ENCODE results near the gene DCDC1.
A peak's percentile ranks its signal among the peaks of the same experiment; 100 is the strongest.
"Not testable (repeated sequence)": the region's sequence is repeated elsewhere in the genome, so short reads cannot be mapped to it uniquely, and the experiment has no call there.

DCDC1 gene

DNA sequence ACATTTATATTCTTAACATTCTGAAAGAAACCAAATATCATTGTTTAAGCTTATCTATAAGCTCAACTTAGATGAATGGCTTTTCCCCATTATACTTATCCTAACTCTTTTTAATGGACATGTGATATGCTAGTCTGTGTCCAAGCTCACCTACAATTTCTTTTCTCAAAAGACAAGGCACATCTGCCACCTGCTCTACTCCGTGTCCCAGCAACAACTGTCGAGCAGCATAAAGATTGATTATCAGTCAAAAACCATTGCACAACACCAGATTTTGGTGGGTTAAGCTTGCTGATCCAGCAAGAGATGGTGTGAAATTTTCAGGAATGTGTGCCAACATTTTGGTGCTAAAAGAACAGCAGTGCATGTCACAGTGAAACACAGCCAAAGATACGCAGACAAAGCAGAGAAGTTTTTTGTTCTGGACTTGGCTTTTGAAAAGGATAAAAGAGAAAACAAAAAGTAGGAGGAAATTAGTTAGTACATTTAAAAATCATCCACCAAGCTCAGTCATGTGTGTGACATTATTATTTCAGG, 65.8 kb downstream of the DCDC1 start:
- TF ChIP-seq, protein P1, sequence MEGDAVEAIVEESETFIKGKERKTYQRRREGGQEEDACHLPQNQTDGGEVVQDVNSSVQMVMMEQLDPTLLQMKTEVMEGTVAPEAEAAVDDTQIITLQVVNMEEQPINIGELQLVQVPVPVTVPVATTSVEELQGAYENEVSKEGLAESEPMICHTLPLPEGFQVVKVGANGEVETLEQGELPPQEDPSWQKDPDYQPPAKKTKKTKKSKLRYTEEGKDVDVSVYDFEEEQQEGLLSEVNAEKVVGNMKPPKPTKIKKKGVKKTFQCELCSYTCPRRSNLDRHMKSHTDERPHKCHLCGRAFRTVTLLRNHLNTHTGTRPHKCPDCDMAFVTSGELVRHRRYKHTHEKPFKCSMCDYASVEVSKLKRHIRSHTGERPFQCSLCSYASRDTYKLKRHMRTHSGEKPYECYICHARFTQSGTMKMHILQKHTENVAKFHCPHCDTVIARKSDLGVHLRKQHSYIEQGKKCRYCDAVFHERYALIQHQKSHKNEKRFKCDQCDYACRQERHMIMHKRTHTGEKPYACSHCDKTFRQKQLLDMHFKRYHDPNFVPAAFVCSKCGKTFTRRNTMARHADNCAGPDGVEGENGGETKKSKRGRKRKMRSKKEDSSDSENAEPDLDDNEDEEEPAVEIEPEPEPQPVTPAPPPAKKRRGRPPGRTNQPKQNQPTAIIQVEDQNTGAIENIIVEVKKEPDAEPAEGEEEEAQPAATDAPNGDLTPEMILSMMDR (IDR thresholded peaks at IDR 0.05; ENCODE audit: insufficient read depth, low read depth, low read length, missing control alignments), result no peak
- DNase-seq (ENCODE audit: low read depth), result no peak
- no peak overlapping the region for H3K4me3 ChIP-seq (ENCODE audit: low read length)

DNA sequence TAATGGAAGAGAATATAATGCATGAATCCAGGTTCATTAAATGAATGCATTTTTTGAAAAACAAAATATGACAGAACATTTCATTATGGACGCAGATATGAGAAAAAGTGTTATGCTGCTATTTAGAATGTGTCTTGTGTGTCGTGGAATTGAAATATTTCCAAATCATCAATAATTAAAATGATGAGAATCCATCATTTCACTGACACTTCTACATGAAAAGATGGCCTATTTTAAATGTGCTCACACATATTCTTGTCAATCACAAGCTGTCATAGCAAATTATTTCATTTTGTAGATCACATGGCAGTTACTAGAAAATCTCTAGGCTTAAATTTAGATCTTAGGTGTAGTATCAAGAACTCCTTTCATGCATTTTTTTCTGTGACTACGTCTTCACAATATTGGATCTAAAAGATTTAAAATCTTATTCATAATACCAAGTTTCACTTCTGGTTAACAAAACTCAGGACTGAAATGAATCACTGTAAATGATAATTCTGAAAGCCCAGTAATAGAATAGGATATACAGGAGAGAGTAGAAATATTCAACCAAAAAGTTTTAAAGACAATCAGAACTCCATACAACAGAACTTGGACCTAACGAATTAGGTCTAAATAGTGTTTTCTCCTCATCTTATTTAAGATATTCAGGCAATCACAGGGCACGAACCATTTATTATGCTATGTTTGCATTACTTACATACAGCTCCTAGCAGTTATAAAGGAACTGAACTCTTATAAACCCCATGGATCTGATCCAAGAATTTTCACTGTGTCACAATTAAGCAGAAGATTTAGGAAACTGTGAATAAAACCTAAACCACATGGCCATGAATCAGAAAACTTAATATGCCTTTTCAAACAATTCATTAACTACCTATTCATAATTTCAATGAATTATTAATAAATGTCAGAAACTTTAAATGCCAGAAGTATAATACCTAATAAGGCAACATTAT, 67.7 kb downstream of the DCDC1 start:
- no peak for DNase-seq (ENCODE audit: low read depth)

DNA sequence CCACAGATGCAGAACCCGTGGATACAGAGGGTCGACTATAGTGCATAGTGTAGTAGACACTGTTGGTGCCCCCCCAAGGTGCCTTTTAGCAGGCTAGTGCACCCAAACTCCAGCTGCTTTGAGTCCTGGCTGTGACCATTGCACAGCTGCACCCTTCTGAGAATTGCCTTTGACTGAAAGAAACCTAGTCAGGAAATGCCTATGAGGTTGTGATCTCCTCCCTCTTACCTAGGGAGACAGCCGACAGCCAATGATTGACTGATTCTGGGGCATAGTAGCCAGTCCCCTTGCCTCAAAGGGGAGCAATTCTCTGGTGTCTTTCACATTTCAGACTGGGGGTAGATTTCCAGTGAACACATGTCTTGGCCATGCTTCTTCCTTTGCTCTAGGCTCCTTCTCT, 74.2 kb downstream of the DCDC1 start:
- no peak overlapping the region for H3K4me3 ChIP-seq (ENCODE audit: low read length)
- DNase-seq (ENCODE audit: low read depth), result no peak
- TF ChIP-seq, protein P1 (IDR thresholded peaks at IDR 0.05; ENCODE audit: insufficient read depth, low read depth, low read length, missing control alignments), result no peak

More for the DNA sequence above, 67.7 kb downstream of the DCDC1 start:
- TF ChIP-seq, protein P1 (IDR thresholded peaks at IDR 0.05; ENCODE audit: insufficient read depth, low read depth, low read length, missing control alignments), result no peak
- H3K4me3 ChIP-seq (ENCODE audit: low read length), result no peak overlapping the region

DNA sequence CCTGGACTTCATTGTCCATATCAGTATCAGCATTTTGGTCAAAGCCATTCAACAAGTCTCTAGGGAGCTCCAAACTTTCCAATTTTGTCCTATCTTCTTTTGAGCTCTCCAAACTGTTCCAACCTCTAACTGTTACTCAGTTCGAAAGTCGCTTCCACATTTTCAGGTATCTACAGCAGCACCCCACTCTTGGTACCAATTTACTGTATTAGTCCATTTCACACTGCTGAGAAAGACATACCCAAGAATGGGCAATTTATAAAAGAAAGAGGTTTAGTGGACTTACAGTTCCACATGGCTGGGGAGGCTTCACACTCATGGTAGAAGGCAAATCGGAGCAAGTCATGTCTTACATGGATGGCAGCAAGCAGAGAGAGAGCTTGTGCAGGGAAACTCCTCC, 96.0 kb downstream of the DCDC1 start:
- H3K4me3 ChIP-seq (ENCODE audit: low read length); DNase-seq (ENCODE audit: low read depth): not testable (repeated sequence)

DNA sequence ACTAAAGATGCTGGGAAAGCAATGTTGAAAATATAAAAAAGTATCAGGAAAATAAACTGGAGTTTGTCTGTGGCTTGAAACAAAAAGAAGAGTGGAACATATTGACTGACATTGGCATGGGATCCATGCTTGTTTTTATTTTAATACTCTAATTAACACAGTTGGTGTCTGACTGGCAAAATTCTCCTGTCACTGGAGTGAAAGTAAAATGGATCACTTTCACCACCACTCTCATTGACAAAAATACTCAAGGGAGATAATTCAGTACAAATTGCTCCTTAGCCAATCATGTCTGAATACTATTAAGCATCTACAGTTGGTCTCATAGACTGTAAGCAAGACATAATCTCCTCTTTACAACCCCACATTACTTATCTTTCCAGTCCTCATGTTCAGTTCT, 101.8 kb downstream of the DCDC1 start:
- H3K4me3 ChIP-seq (ENCODE audit: low read length), result no peak overlapping the region
- no peak for DNase-seq (ENCODE audit: low read depth)
- TF ChIP-seq, protein P1 (IDR thresholded peaks at IDR 0.05; ENCODE audit: insufficient read depth, low read depth, low read length, missing control alignments), result no peak

DNA sequence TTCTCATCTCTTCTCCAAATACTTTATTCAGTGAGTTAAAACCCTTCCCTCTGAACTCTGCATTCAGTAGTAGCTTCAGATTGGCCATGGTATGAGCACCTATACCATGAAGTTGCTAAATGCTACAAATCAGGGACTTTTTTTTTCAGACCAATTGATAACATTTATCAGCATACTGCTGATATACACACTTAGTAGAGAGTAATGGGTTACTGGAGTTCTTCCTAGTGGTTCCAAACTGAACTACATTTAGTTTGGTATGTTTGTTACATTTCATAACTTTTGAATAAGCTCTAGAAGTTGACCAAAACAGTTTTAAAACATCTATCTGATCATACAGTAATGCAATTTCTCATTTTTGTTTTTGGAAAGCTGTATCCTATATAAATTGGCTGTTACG, 104.7 kb downstream of the DCDC1 start:
- TF ChIP-seq, protein P1 (IDR thresholded peaks at IDR 0.05; ENCODE audit: insufficient read depth, low read depth, low read length, missing control alignments), result no peak
- H3K4me3 ChIP-seq (ENCODE audit: low read length), result no peak overlapping the region
- no peak for DNase-seq (ENCODE audit: low read depth)

DNA sequence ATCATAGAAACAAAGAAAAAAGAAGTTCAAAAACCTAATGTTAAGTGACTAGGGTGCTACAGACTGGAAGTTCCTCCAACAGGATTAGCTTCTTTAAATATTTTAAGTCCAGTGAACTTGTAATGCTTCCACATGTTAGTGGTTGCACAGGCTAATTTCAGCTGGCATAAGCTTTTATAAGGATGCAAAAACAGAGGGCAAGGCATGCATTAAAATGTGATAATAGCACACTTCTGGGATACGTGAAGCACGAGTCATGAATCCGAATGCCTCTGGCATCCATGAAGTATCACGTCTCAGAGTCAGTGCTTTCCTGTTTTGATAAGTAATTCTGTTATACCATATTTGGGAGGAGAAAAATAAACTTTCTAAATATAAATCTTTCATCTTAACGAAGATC, 106.8 kb downstream of the DCDC1 start:
- H3K4me3 ChIP-seq (ENCODE audit: low read length), result no peak overlapping the region
- peak; percentile 56 for DNase-seq (ENCODE audit: low read depth)
- TF ChIP-seq, protein P1 (IDR thresholded peaks at IDR 0.05; ENCODE audit: insufficient read depth, low read depth, low read length, missing control alignments), result no peak
